CD14-positive monocyte (primary cell): ENCODE results near the gene GATAD2A. TPM values are rescaled to one million over a fixed set of nuclear protein-coding genes. Genes with fewer than 3 reads are reported as not detected.
A peak's percentile ranks its signal among the peaks of the same experiment; 100 is the strongest.

Experiments used
- DNase-seq, 3 donors: peaks; one replicate each; pipeline ENCODE4 v3.0.0-alpha.2; 2011 to 2022
- H2AFZ ChIP-seq: 2 replicates; pipeline ENCODE4 v1.6.0; 2012; ENCODE audit warnings: mild to moderate bottlenecking, low read depth, low read length, inconsistent platforms; ENCODE audit not compliant: insufficient read depth, poor library complexity, severe bottlenecking
- H3K27ac ChIP-seq, 2 donors: 1 replicate in 1 of 2; 2 replicates in 1 of 2; pipeline ENCODE4 v1.5.1; 2012 to 2013; ENCODE audit warnings: low read length in 2 of 2, control low read depth in 1 of 2, inconsistent platforms in 1 of 2, low read depth in 1 of 2, mild to moderate bottlenecking in 1 of 2
- H3K27me3 ChIP-seq, 2 donors: one replicate each; pipeline versions ENCODE4 v1.6.0 to v1.6.1; 2011 to 2013; ENCODE audit warnings: low read length in 2 of 2; ENCODE audit not compliant: control insufficient read depth in 2 of 2, insufficient read depth in 2 of 2
- H3K36me3 ChIP-seq, 2 donors: replicated peaks in 1 of 2; 1 replicate in 1 of 2; 2 replicates in 1 of 2; pipeline versions ENCODE4 v1.5.1 to v1.6.1; 2012 to 2013; ENCODE audit warnings: low read length in 2 of 2, control low read depth in 1 of 2, inconsistent platforms in 1 of 2, mild to moderate bottlenecking in 1 of 2; ENCODE audit not compliant: insufficient read depth in 2 of 2, control insufficient read depth in 1 of 2
- H3K4me1 ChIP-seq, 2 donors: 1 replicate in 1 of 2; 2 replicates in 1 of 2; pipeline versions ENCODE4 v1.5.1 to v1.6.1; 2012 to 2013; ENCODE audit warnings: low read length in 2 of 2, control low read depth in 1 of 2, inconsistent platforms in 1 of 2, mild to moderate bottlenecking in 1 of 2, moderate library complexity in 1 of 2; ENCODE audit not compliant: insufficient read depth in 2 of 2, control insufficient read depth in 1 of 2
- H3K4me2 ChIP-seq: replicated peaks from 2 replicates; pipeline ENCODE3; 2012; ENCODE audit warnings: low read length, moderate library complexity, mild to moderate bottlenecking; ENCODE audit not compliant: poor library complexity, severe bottlenecking; ENCODE audit errors: extremely low read depth
- H3K4me3 ChIP-seq, 3 experiments: fragments of 200-600 bp in 1 of 3; sonication (generic) in 1 of 3; replicated peaks in 1 of 3; 1 replicate in 2 of 3; 2 replicates in 1 of 3; pipeline ENCODE4 v1.5.1; 2011 to 2013; ENCODE audit warnings: low read length in 3 of 3, mild to moderate bottlenecking in 3 of 3, control low read depth in 2 of 3, low read depth in 2 of 3, inconsistent platforms in 1 of 3, moderate library complexity in 1 of 3
- H3K79me2 ChIP-seq: 2 replicates; pipeline ENCODE4 v1.6.0; 2012; ENCODE audit warnings: mild to moderate bottlenecking, control low read depth, inconsistent platforms, low read length, moderate library complexity; ENCODE audit not compliant: insufficient read depth
- H3K9ac ChIP-seq: 2 replicates; pipeline ENCODE4 v1.6.0; 2017; ENCODE audit warnings: low read length, mild to moderate bottlenecking; ENCODE audit not compliant: insufficient read depth, poor library complexity, severe bottlenecking
- H3K9me3 ChIP-seq, 2 donors: replicated peaks in 1 of 2; 1 replicate in 1 of 2; 2 replicates in 1 of 2; pipeline versions ENCODE4 v1.5.1 to v1.6.1; 2012 to 2013; ENCODE audit warnings: low read length in 2 of 2, control low read depth in 1 of 2; ENCODE audit not compliant: control insufficient read depth in 1 of 2, insufficient read depth in 1 of 2
- H4K20me1 ChIP-seq: 2 replicates; pipeline ENCODE4 v1.6.0; 2012; ENCODE audit warnings: mild to moderate bottlenecking, low read length, control low read depth, moderate library complexity; ENCODE audit not compliant: insufficient read depth
- H3K27ac Mint-ChIP-seq, 7 donors: one replicate each; pipeline ENCODE4 v1.8.0; 2020; ENCODE audit warnings: mild to moderate bottlenecking in 7 of 7, mixed read lengths in 7 of 7, moderate library complexity in 6 of 7, inconsistent platforms in 2 of 7
- H3K27me3 Mint-ChIP-seq, 3 donors: one replicate each; pipeline ENCODE4 v1.8.0; 2021 to 2022; ENCODE audit warnings: low read depth in 3 of 3, mild to moderate bottlenecking in 3 of 3, mixed read lengths in 3 of 3, moderate library complexity in 3 of 3, inconsistent platforms in 1 of 3
- H3K36me3 Mint-ChIP-seq, 2 donors: one replicate each; pipeline ENCODE4 v1.8.0; 2020; ENCODE audit warnings: mixed read lengths in 2 of 2, inconsistent platforms in 1 of 2, mild to moderate bottlenecking in 1 of 2
- H3K4me1 Mint-ChIP-seq: one replicate; pipeline ENCODE4 v1.8.0; 2020; ENCODE audit warnings: mild to moderate bottlenecking, mixed read lengths
- H3K4me3 Mint-ChIP-seq, 2 donors: one replicate each; pipeline ENCODE4 v1.8.0; 2020; ENCODE audit warnings: mild to moderate bottlenecking in 2 of 2, mixed read lengths in 2 of 2, moderate library complexity in 1 of 2
- H3K9me3 Mint-ChIP-seq, 7 donors: one replicate each; pipeline ENCODE4 v1.8.0; 2020 to 2022; ENCODE audit warnings: mixed read lengths in 7 of 7, mild to moderate bottlenecking in 6 of 7, moderate library complexity in 6 of 7, inconsistent platforms in 2 of 7
- CTCF ChIP-seq: fragments of 200-600 bp; IDR thresholded peaks from one replicate; pipeline ENCODE4 v1.8.0; 2022; ENCODE audit warnings: antibody characterized with exemption, mild to moderate bottlenecking
- WGBS: methylation state at CpG from one replicate; pipeline ENCODE4 v1.1.5; 2013; ENCODE audit warnings: missing lambda C conversion rate; ENCODE audit not compliant: insufficient coverage; 5-methylcytosine and 5-hydroxymethylcytosine counted together
- intact Hi-C, 2 donors: fragments of 100-400 bp; cut with micrococcal nuclease; formaldehyde crosslinking; loops; one replicate each; pipeline versions ENCODE4 v1.15.0 to v1.15.1; 2023
- polyA plus RNA-seq, 3 donors: library from polyadenylated mRNA; depleted of rRNA in 1 of 3; unstranded in 2 of 3; stranded (reverse) in 1 of 3; fragments of 300-500 nt in 2 of 3; fragments of >200 nt in 1 of 3; fragmentation: Illumina TruSeq in 2 of 3; gene quantifications; 1 replicate in 2 of 3; 2 replicates in 1 of 3; pipeline ENCODE4 v1.2.3, GENCODE V29; 2012 to 2021

Gene GATAD2A
- polyA plus RNA-seq, 3 donors, result 8.0 to 35.9 (median 8.7) TPM

- TF ChIP-seq CTCF, result no peak
- no peaks in the 10 kb centered on the region for H3K27me3 ChIP-seq
- H4K20me1 ChIP-seq, result peaks cover 82% of the 10 kb centered on the region
- H3K9ac ChIP-seq, result no peak overlapping the region
- no peak overlapping the region for H2AFZ ChIP-seq
- H3K27ac ChIP-seq, result no peak overlapping the region
- peaks cover 90% of the 10 kb centered on the region for H3K79me2 ChIP-seq
- intact Hi-C loops, result loop anchor here (5.0 kb wide), 3 partner anchors 32 to 78 kb away; no protein-coding TSS in a partner anchor
- Mint-ChIP-seq H3K36me3 (peaks cover 14 to 16% of the 10 kb centered on the region in 2 donors), H3K4me3 (no peak overlapping the region), H3K27me3 (peaks cover 0 to 2% (median 1%) of the 10 kb centered on the region in 3 donors), H3K4me1 (peaks cover 61% of the 10 kb centered on the region), H3K27ac (peak overlapping the region in 3 of 7 donors; percentile 3 to 52 (median 6)), H3K9me3 (peaks cover 0 to 4% (median 0%) of the 10 kb centered on the region in 7 donors)
- H3K4me3 ChIP-seq, result no peak overlapping the region
- no peaks in the 10 kb centered on the region for H3K9me3 ChIP-seq
- H3K4me2 ChIP-seq, result no peak overlapping the region
- H3K36me3 ChIP-seq, result peaks cover 0 to 14% of the 10 kb centered on the region in 2 donors
- 94% methylated on average over 6 of the region's 8 CpGs for whole genome bisulfite sequencing
- H3K4me1 ChIP-seq, result peaks cover 22 to 34% of the 10 kb centered on the region in 2 donors
- DNase-seq, result no peak
Measured at GRCh38 chr19:19409631-19410030, 4.2 kb downstream of the GATAD2A start.

GRCh38 chr19:19410553-19411550 is 5.4 kb downstream of the GATAD2A start:
- Histone ChIP-seq H3K9me3 (no peaks in the 10 kb centered on the region), H3K27ac (peak overlapping the region in 1 of 2 donors; percentile 39), H3K79me2 (peaks cover 98% of the 10 kb centered on the region), H4K20me1 (peaks cover 94% of the 10 kb centered on the region), H3K27me3 (no peaks in the 10 kb centered on the region), H3K4me2 (no peak overlapping the region), H3K9ac (no peak overlapping the region), H3K36me3 (peaks cover 0 to 14% of the 10 kb centered on the region in 2 donors), H3K4me1 (peaks cover 18 to 28% of the 10 kb centered on the region in 2 donors), H2AFZ (no peak overlapping the region), H3K4me3 (no peak overlapping the region)
- peaks cover 58% of the 10 kb centered on the region for H3K4me1 Mint-ChIP-seq
- DNase-seq, result no peak
- intact Hi-C loops, result loop anchor here in 1 of 2 donors (5.0 kb wide), 1 partner anchor 34 kb away; no protein-coding TSS in a partner anchor
- 90% methylated on average over 14 of the region's 15 CpGs for WGBS
- no peak for TF ChIP-seq CTCF
- H3K9me3 Mint-ChIP-seq, result peaks cover 0 to 4% (median 0%) of the 10 kb centered on the region in 7 donors
- peaks cover 16% of the 10 kb centered on the region in 2 donors for H3K36me3 Mint-ChIP-seq
- no peak overlapping the region for H3K4me3 Mint-ChIP-seq
- peak overlapping the region in 4 of 7 donors; percentile 7 to 81 (median 68) for H3K27ac Mint-ChIP-seq
- peaks cover 0 to 2% (median 1%) of the 10 kb centered on the region in 3 donors for H3K27me3 Mint-ChIP-seq
